Posterior vena cava (tissue), 2 donors: ENCODE data around the gene PARD6G. TPM values are rescaled to one million over a fixed set of nuclear protein-coding genes. Genes with fewer than 3 reads are reported as not detected.

Experiments used
- DNase-seq: peaks from one replicate; pipeline ENCODE4 v3.0.0-alpha.2; 2020; ENCODE audit warnings: low spot score
- intact Hi-C, 2 donors: fragments of 100-400 bp; cut with DNase I; formaldehyde crosslinking; loops; one replicate each; pipeline versions ENCODE4 v1.14.1 to v1.14.2; 2022 to 2023
- total RNA-seq, 2 donors: library from RNA; stranded (reverse); fragmentation: NEBNext Ultra II Directional; extraction: Animal tissue kit (Norgen Biotek cat#: 25700); gene quantifications; one replicate each; pipeline ENCODE4 v1.2.1, GENCODE V29; 2021
- donor health status: DM: yes; HTN: yes; CAD: no.
- donor health status: DM: yes; HTN: yes; CAD: no.

PARD6G gene
- total RNA-seq, 2 donors from 2014 or later: 5.1 to 6.7 TPM

DNA sequence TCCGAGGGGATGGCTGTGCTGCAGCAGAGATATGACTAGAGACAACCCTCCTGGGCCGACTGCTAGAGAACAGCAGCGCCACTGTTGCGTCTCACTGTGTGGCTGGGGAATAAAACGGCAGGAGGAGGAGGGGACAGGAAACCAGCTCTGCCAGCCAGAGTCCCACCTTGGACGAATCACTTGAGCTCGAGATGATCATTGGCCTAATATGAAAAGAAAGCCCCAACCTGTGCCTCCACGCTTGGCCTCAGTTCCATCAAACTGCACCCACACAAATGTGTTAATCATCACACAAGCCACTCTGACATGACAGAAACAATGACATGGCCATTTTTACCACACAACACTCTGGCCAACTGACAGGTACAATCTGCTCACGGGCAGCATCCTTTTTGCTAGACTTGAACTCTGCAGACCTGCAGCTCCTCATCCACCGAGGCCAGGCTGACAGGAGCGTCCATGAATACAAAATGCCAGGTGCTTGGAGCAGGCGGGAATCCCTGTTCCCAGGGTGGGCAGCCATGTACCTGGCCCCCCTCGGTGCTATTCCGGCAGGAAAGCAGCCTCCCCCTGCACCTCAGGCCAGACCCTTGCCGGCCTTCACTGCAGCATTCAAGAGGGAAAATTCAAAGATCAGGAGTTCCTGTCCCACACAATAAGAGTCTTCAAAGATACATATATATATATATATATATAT lies 52.3 kb downstream of the PARD6G start:
- DNase-seq: no peak
- intact Hi-C loops: no loop called here

DNA sequence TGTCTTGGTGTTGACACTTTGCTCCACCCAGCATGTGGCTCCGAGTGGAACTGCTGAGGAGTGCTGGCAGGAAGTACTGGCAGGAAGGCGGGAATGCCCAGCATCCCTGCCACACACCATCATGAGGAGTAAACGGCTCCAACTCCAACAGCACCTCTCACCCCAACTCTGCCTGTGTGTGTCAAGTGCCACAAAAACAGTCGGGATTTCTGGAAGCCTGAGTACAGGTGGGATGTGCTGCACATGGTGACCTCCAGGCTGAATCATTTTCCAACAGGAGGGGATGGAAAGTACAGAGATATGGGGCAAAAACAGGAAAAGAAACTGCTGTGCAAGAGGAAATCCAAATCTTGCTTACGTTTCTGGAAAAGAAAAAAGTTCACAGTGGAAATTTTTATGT lies 53.6 kb downstream of the PARD6G start:
- intact Hi-C loops: no loop called here
- DNase-seq: no peak

GRCh38 chr18:80192653-80193385 lies 54.5 kb downstream of the PARD6G start:
- no peak for DNase-seq
- intact Hi-C loops: no loop called here

DNA sequence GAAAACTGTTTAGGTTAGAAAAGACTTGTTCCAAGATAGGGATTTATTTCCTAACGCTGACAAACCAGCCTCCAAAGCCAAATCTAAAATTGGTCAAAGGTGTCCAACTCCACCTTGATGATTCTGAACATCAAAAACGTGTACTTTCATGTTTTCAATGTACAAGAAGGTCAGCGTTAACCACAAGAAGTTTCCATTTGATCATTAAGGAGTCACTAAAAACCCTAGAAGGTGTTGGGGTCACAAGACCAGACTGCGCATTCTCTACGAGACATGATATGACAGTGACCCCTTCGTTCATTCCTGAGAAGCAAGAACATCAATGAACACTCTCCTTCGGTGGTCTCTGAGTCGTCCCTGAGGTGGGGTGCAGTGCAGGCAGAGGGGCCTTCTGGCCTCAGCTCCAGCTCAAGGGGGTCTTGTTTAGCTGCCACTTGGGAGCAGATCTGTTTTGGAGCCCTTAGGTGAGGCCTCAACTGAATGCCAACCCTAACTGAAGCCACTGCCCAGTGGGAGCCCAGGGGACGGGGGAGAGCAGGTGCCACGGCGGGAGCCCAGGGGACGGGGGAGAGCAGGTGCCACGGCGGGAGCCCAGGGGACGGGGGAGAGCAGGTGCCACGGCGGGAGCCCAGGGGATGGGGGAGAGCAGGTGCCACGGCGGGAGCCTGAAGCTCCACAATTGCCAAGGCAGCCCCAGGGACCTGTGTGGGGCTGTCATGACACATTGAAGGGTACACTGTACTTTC lies 55.2 kb downstream of the PARD6G start:
- intact Hi-C loops: no loop called here
- DNase-seq: no peak

- DNase-seq: no peak
- intact Hi-C loops: no loop called here
These were observed 56.0 kb downstream of the PARD6G start for GRCh38 chr18:80191264-80191663.

DNA sequence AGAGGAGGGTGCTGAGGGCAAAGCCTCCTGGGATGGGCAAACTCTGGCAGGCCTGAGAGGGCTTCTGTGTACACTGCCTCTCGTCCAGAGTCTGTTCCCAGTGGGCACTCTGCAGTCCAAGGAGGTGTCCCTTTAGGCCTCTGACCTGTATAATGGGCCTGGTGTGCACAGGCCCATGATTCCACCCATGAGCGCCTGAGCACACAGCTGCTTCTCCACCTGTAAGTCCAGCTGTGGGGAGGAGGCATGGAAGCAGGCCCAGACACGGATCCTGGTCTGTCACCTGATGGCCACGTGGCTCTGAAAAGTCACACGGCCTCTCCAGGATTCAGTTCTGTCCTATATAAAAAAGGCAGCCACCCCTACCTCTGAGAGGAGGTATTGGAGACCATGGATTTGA lies 57.0 kb downstream of the PARD6G start:
- DNase-seq: no peak
- intact Hi-C loops: no loop called here

GRCh38 chr18:80189531-80189865 lies 57.8 kb downstream of the PARD6G start:
- no peak for DNase-seq
- intact Hi-C loops: no loop called here

DNA sequence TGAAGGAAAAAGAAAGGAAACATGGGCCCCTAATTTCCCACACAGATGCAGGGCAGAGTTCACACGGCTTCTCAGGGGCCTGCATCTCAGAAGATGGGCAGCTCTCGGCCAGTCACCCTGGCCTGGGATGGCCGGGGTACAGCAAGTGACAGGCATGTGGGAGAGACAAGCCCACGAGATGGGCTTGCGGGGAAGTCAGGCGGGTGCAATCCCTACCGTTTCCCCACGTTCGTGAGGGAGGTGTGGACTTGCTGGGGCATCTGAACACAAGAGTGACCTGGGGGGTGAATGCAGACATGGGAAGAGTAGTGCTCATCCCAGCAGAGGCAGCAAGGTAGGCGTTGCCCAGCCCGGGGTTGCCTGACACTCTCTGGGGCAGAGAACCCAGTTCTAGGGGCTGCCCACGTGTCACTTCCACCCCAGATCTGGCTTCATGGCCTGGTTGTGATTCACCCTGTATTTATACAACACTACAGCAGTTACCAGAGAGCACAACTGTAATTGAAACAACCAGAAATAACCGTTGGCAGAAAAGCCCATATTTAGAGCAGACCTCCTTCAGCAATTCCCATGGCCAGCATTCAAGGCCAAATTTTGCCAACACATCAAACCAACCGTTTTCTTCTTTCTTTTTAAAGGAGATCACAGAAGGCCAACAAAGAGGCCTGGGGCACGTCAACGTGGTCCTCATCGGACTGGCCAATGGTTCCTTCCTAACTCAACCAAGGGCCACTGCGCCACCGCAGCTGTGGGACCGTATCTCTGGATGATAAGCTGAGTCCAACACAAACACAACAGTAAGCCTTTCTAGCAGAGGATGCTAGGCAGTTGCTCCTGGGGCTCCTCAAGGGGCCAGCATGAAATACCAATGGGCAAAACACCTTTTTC lies 58.4 kb downstream of the PARD6G start:
- DNase-seq: no peak
- intact Hi-C loops: no loop called here

DNA sequence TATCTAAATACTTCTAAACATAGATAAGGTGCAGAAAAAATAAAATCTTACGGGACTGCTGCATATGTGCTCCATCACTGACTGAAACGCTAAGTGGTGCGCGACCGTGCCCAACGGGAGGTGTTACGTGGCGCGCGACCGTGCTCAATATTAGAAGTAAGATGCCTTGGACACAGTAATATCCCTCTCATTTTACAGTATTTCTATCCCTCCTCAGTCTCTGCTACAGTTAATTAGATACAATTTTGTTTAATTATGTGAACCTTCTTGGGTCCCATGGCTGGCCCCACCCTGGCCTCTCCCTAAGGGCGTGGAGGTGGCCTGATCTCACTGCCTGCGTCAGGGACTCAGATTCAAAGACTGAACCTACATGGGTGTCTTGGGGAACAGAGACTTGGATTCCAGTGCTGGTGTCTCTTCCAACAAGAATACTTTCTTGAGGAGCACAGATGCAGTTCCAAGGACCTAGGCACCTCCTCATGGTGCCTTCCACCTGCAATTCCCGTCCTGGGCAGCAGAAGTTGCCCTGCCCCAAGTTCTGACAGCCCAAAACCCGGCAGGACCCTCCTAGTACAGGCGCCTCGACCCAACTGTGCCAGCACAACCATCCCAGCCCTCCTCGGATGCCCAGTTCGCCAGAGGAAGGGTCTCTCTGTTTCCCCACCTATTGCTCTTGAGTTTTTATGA lies 59.2 kb downstream of the PARD6G start:
- DNase-seq: no peak
- intact Hi-C loops: no loop called here

DNA sequence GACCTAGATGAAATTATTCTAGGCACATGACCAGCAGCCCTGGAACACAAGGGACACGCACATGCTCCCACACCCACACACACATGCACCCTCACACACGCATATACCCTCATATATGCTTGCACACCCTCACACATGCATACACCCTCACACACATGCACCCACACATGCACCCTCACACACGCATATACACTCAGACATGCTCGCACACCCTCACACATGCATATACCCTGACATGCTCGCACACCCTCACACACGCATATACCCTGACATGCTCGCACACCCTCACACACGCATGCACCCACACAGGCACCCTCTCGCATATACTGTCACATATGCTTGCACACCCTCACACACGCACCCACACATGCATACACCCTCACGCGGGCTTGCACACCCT lies 61.8 kb downstream of the PARD6G start:
- intact Hi-C loops: no loop called here
- DNase-seq: no peak

DNA sequence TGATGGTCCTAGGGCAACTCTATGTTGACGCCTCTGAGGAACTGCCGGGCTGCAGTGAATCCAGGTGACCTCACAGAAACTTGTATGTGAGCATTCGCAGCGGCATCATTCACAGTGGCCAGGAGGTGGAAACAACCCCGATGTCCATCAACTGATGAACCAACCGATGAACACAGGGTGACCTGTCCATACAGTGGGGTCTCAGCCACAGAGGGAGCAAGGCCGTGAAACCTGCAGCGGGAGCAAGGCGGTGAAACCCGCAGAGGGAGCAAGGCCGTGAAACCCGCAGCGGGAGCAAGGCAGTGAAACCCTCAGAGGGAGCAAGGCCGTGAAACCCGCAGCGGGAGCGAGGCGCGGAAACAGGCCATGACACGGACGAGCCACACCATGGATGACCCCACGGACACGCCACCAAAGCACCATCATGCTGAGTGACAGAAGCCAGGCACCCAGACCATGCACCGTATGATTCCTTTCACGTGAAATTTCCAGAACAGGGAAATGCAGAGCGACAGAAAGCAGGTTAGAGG lies 63.0 kb downstream of the PARD6G start:
- intact Hi-C loops: no loop called here
- DNase-seq: no peak

DNA sequence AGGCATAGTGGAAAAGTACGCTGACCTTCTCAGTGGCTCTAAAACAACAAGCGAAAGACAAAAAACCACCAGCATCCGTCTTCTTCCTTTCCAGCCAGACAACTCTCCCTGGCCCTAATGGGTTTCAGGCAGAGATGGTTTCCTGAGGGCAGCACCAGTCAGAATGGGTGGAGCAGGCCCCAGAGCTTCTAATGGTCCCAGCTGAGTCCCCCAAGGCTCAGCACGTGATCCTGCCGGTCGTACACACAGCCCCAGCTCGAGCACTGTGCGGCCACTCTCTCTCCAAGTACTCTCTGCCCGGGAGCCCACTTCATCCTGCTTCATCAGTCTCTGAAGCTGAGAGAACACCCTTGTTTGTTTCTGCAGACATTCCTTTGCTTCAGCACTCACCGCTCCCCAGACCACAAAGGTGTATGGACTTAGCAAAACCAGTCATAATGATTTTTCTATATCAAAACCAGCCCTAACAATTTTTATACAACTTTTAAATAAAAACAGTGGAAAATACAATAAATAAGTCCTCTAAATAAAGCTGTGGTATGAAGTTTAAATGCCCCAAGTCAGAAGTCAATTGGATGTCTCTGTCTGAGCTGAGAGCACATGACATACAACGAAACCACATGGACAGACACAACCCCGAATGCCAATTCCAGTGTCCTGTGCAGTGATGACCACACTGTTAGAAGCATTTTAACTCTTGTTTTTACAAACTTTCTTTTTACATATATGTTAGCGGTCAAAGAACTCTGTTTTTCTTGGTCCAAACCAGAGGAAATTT lies 63.9 kb downstream of the PARD6G start:
- intact Hi-C loops: no loop called here
- no peak for DNase-seq

GRCh38 chr18:80182855-80183254 lies 64.5 kb downstream of the PARD6G start:
- no peak for DNase-seq
- intact Hi-C loops: no loop called here

GRCh38 chr18:80181642-80182461 lies 65.5 kb downstream of the PARD6G start:
- intact Hi-C loops: no loop called here
- no peak for DNase-seq

- intact Hi-C loops: no loop called here
- no peak for DNase-seq
These were observed 66.3 kb downstream of the PARD6G start for GRCh38 chr18:80180778-80181564.

GRCh38 chr18:80179857-80180558 lies 67.3 kb downstream of the PARD6G start:
- intact Hi-C loops: no loop called here
- no peak for DNase-seq
